Skeletal muscle tissue (tissue), 4 donors: ENCODE data around the gene SLCO3A1. TPM values are rescaled to one million over a fixed set of nuclear protein-coding genes. Genes with fewer than 3 reads are reported as not detected.

Experiments
- H3K27ac ChIP-seq: one replicate; pipeline ENCODE4 v1.7.0; 2013; ENCODE audit warnings: mild to moderate bottlenecking, low read depth, low read length, inconsistent platforms
- H3K27me3 ChIP-seq, 3 donors: one replicate each; pipeline ENCODE4 v1.7.0; 2013; ENCODE audit warnings: low read length in 3 of 3; ENCODE audit not compliant: control insufficient read depth in 3 of 3, insufficient read depth in 3 of 3
- H3K36me3 ChIP-seq, 3 donors: one replicate each; pipeline ENCODE4 v1.7.0; 2013; ENCODE audit warnings: low read length in 3 of 3; ENCODE audit not compliant: control insufficient read depth in 3 of 3, insufficient read depth in 3 of 3
- H3K4me1 ChIP-seq, 3 donors: one replicate each; pipeline ENCODE4 v1.7.0; 2013; ENCODE audit warnings: low read length in 3 of 3, mild to moderate bottlenecking in 3 of 3; ENCODE audit not compliant: control insufficient read depth in 3 of 3, insufficient read depth in 3 of 3
- H3K4me3 ChIP-seq, 3 donors: one replicate each; pipeline ENCODE4 v1.7.0; 2013; ENCODE audit warnings: low read length in 3 of 3
- H3K9ac ChIP-seq, 3 donors: one replicate each; pipeline ENCODE4 v1.7.0; 2013; ENCODE audit warnings: low read length in 3 of 3, mild to moderate bottlenecking in 3 of 3, moderate library complexity in 2 of 3, low read depth in 1 of 3
- H3K9me3 ChIP-seq, 3 donors: one replicate each; pipeline ENCODE4 v1.7.0; 2013; ENCODE audit warnings: low read length in 3 of 3; ENCODE audit not compliant: control insufficient read depth in 3 of 3
- total RNA-seq: library from RNA; depleted of rRNA; stranded (reverse); fragments of >200 nt; gene quantifications from one replicate; pipeline ENCODE4 v1.2.3, GENCODE V29; 2014
- donor health status: Osteomylitis.

Gene SLCO3A1
- total RNA-seq, 1 donor from 2014 or later, result 4.7 TPM

- no peak overlapping the region for H3K9ac ChIP-seq
- H3K27me3 ChIP-seq, result no peaks in the 10 kb centered on the region
- H3K4me1 ChIP-seq, result no peaks in the 10 kb centered on the region
- H3K27ac ChIP-seq, result no peak overlapping the region
- H3K36me3 ChIP-seq, result peaks cover 7 to 23% (median 10%) of the 10 kb centered on the region in 3 donors
- H3K4me3 ChIP-seq, result no peak overlapping the region
- no peaks in the 10 kb centered on the region for H3K9me3 ChIP-seq
Measured at GRCh38 chr15:92123962-92124656, 270.6 kb downstream of the SLCO3A1 start.

- H3K36me3 ChIP-seq, result peaks cover 7 to 23% (median 10%) of the 10 kb centered on the region in 3 donors
- H3K27me3 ChIP-seq, result no peaks in the 10 kb centered on the region
- H3K9ac ChIP-seq, result no peak overlapping the region
- H3K4me3 ChIP-seq, result no peak overlapping the region
- H3K4me1 ChIP-seq, result no peaks in the 10 kb centered on the region
- H3K9me3 ChIP-seq, result no peaks in the 10 kb centered on the region
- no peak overlapping the region for H3K27ac ChIP-seq
Measured at GRCh38 chr15:92124657-92125010, 271.1 kb downstream of the SLCO3A1 start.

GRCh38 chr15:92128788-92129187, 275.3 kb downstream of the SLCO3A1 start:
- no peaks in the 10 kb centered on the region for H3K9me3 ChIP-seq
- H3K27me3 ChIP-seq, result no peaks in the 10 kb centered on the region
- H3K4me3 ChIP-seq, result no peak overlapping the region
- no peak overlapping the region for H3K27ac ChIP-seq
- no peaks in the 10 kb centered on the region for H3K4me1 ChIP-seq
- H3K36me3 ChIP-seq, result peaks cover 0 to 17% (median 7%) of the 10 kb centered on the region in 3 donors
- no peak overlapping the region for H3K9ac ChIP-seq

- Histone ChIP-seq H3K36me3 (peaks cover 0 to 17% (median 7%) of the 10 kb centered on the region in 3 donors), H3K9ac (no peak overlapping the region), H3K27ac (no peak overlapping the region), H3K4me3 (no peak overlapping the region), H3K4me1 (no peaks in the 10 kb centered on the region), H3K27me3 (no peaks in the 10 kb centered on the region), H3K9me3 (no peaks in the 10 kb centered on the region)
Measured at GRCh38 chr15:92130244-92130643, 276.7 kb downstream of the SLCO3A1 start.

GRCh38 chr15:92130906-92131305, 277.4 kb downstream of the SLCO3A1 start:
- Histone ChIP-seq H3K4me3 (no peak overlapping the region), H3K4me1 (no peaks in the 10 kb centered on the region), H3K9me3 (no peaks in the 10 kb centered on the region), H3K27me3 (no peaks in the 10 kb centered on the region), H3K27ac (no peak overlapping the region), H3K9ac (no peak overlapping the region), H3K36me3 (peaks cover 0 to 17% (median 7%) of the 10 kb centered on the region in 3 donors)

GRCh38 chr15:92132982-92133755, 279.7 kb downstream of the SLCO3A1 start:
- Histone ChIP-seq H3K9me3 (no peaks in the 10 kb centered on the region), H3K36me3 (peaks cover 0 to 4% (median 2%) of the 10 kb centered on the region in 3 donors)

GRCh38 chr15:92140796-92141195, 287.3 kb downstream of the SLCO3A1 start:
- Histone ChIP-seq H3K4me3 (no peak overlapping the region), H3K9me3 (no peaks in the 10 kb centered on the region), H3K9ac (no peak overlapping the region), H3K36me3 (no peaks in the 10 kb centered on the region), H3K27ac (no peak overlapping the region), H3K4me1 (no peaks in the 10 kb centered on the region), H3K27me3 (no peaks in the 10 kb centered on the region)

More at GRCh38 chr15:92132982-92133755, 279.7 kb downstream of the SLCO3A1 start:
- Histone ChIP-seq H3K27me3 (no peaks in the 10 kb centered on the region), H3K4me1 (no peaks in the 10 kb centered on the region), H3K4me3 (no peak overlapping the region), H3K27ac (no peak overlapping the region), H3K9ac (no peak overlapping the region)

GRCh38 chr15:92141607-92142006, 288.1 kb downstream of the SLCO3A1 start:
- Histone ChIP-seq H3K4me1 (no peaks in the 10 kb centered on the region), H3K9ac (no peak overlapping the region), H3K36me3 (no peaks in the 10 kb centered on the region), H3K9me3 (no peaks in the 10 kb centered on the region), H3K27me3 (no peaks in the 10 kb centered on the region), H3K27ac (no peak overlapping the region), H3K4me3 (no peak overlapping the region)

- no peak overlapping the region for H3K9ac ChIP-seq
- H3K36me3 ChIP-seq, result peaks cover 0 to 4% (median 3%) of the 10 kb centered on the region in 3 donors
- no peak overlapping the region for H3K4me3 ChIP-seq
- no peaks in the 10 kb centered on the region for H3K4me1 ChIP-seq
- no peaks in the 10 kb centered on the region for H3K9me3 ChIP-seq
- no peak overlapping the region for H3K27ac ChIP-seq
- no peaks in the 10 kb centered on the region for H3K27me3 ChIP-seq
Measured at GRCh38 chr15:92142242-92143232, 289.0 kb downstream of the SLCO3A1 start.
